IMR-90 (cell line): Measurements from ENCODE around the gene PGR. TPM values are rescaled to one million over a fixed set of nuclear protein-coding genes. Genes with fewer than 3 reads are reported as not detected.

ENCODE experiments used
- ATAC-seq: fragments of 200-7000 bp; cut with Tn5 transposase; 2 replicates; pipeline ENCODE4 v1.9.1; 2020; ENCODE audit warnings: low read depth, mild to moderate bottlenecking, moderate library complexity
- BruUV-seq: library from RNA; stranded (reverse); fragments of 400-500 nt; replicated peaks from 2 replicates; lab custom pipeline; 2021; lab: Mats Ljungman, UMichigan
- CTCF ChIA-PET: fragments of 300-600 bp; formaldehyde crosslinking; extraction: SDS; loops from one replicate; lab custom pipeline; 2021; ENCODE audit warnings: antibody characterized with exemption; lab: Yijun Ruan, JAX
- POLR2A ChIA-PET: fragments of 300-600 bp; sonication (Branson Sonifier 250); formaldehyde crosslinking; loops from one replicate; lab custom pipeline; 2022; ENCODE audit warnings: antibody characterized with exemption; ENCODE audit not compliant: unreplicated experiment; lab: Charles Lee
- DNase-seq: peaks from one replicate; pipeline ENCODE4 v3.0.0; 2013
- H2AFZ ChIP-seq: replicated peaks from 2 replicates; pipeline ENCODE3; 2013; ENCODE audit warnings: low read length, mild to moderate bottlenecking; ENCODE audit not compliant: poor library complexity
- H2AK5ac ChIP-seq: 2 replicates; pipeline ENCODE4 v1.6.1; 2013; ENCODE audit warnings: low read depth, low read length, inconsistent platforms
- H2AK9ac ChIP-seq: replicated peaks from 2 replicates; pipeline ENCODE3; 2013; ENCODE audit warnings: mild to moderate bottlenecking, low read depth, low read length, moderate library complexity; ENCODE audit not compliant: poor library complexity
- H2BK120ac ChIP-seq: 2 replicates; pipeline ENCODE4 v1.6.1; 2013; ENCODE audit warnings: low read depth, low read length, inconsistent platforms
- H2BK15ac ChIP-seq: 3 replicates; pipeline ENCODE4 v1.6.1; 2013; ENCODE audit warnings: low read depth, low read length, inconsistent platforms
- H2BK20ac ChIP-seq: 2 replicates; pipeline ENCODE4 v1.6.1; 2013; ENCODE audit warnings: low read depth, mild to moderate bottlenecking, inconsistent platforms, low read length, moderate library complexity
- H2BK5ac ChIP-seq: 2 replicates; pipeline ENCODE4 v1.6.1; 2013; ENCODE audit warnings: mild to moderate bottlenecking, low read depth, low read length, inconsistent platforms; ENCODE audit not compliant: poor library complexity, severe bottlenecking
- H3K14ac ChIP-seq: replicated peaks from 2 replicates; pipeline ENCODE4 v1.6.1; 2013; ENCODE audit warnings: low read depth, low read length, inconsistent platforms
- H3K18ac ChIP-seq: 2 replicates; pipeline ENCODE4 v1.6.1; 2013; ENCODE audit warnings: low read depth, low read length, control low read depth
- H3K23ac ChIP-seq: 2 replicates; pipeline ENCODE4 v1.6.1; 2013; ENCODE audit warnings: low read depth, low read length, inconsistent platforms
- H3K27ac ChIP-seq: 2 replicates; pipeline ENCODE4 v1.5.1; 2013; ENCODE audit warnings: mild to moderate bottlenecking, control low read depth, low read length; ENCODE audit not compliant: insufficient read depth
- H3K27me3 ChIP-seq: 2 replicates; pipeline ENCODE4 v1.6.1; 2013; ENCODE audit warnings: low read length; ENCODE audit not compliant: control insufficient read depth, insufficient read depth
- H3K36me3 ChIP-seq: 2 replicates; pipeline ENCODE4 v1.6.1; 2013; ENCODE audit warnings: low read length, mixed read lengths; ENCODE audit not compliant: control insufficient read depth, insufficient read depth
- H3K4ac ChIP-seq: 2 replicates; pipeline ENCODE4 v1.6.1; 2013; ENCODE audit warnings: low read depth, low read length, inconsistent platforms
- H3K4me1 ChIP-seq: 2 replicates; pipeline ENCODE4 v1.6.1; 2013; ENCODE audit warnings: low read length, mixed read lengths; ENCODE audit not compliant: control insufficient read depth, insufficient read depth
- H3K4me2 ChIP-seq: 2 replicates; pipeline ENCODE4 v1.6.1; 2013; ENCODE audit warnings: low read depth, mild to moderate bottlenecking, control low read depth, low read length, moderate library complexity
- H3K4me3 ChIP-seq: 2 replicates; pipeline ENCODE4 v1.5.1; 2013; ENCODE audit warnings: low read depth, mild to moderate bottlenecking, control low read depth, low read length, moderate library complexity; ENCODE audit not compliant: insufficient read depth
- H3K56ac ChIP-seq: 2 replicates; pipeline ENCODE4 v1.6.1; 2013; ENCODE audit warnings: low read length, inconsistent platforms; ENCODE audit not compliant: insufficient read depth; ENCODE audit errors: extremely low read depth
- H3K79me1 ChIP-seq, 2 experiments: 2 replicates each; pipeline ENCODE4 v1.6.1; 2013; ENCODE audit warnings: low read length in 2 of 2, inconsistent platforms in 1 of 2, low read depth in 1 of 2
- H3K9ac ChIP-seq: 2 replicates; pipeline ENCODE4 v1.6.1; 2013; ENCODE audit warnings: low read depth, low read length, control low read depth
- H3K9me1 ChIP-seq: 2 replicates; pipeline ENCODE4 v1.6.1; 2013; ENCODE audit warnings: low read length, inconsistent platforms; ENCODE audit not compliant: insufficient read depth
- H3K9me3 ChIP-seq: 2 replicates; pipeline ENCODE4 v1.6.1; 2013; ENCODE audit warnings: low read length; ENCODE audit not compliant: control insufficient read depth, insufficient read depth
- H4K20me1 ChIP-seq: 2 replicates; pipeline ENCODE4 v1.6.1; 2013; ENCODE audit warnings: low read length, inconsistent platforms; ENCODE audit not compliant: insufficient read depth
- H4K5ac ChIP-seq: 2 replicates; pipeline ENCODE4 v1.6.1; 2013; ENCODE audit warnings: mild to moderate bottlenecking, low read depth, low read length, control low read depth
- H4K8ac ChIP-seq, 2 experiments: 2 replicates each; pipeline ENCODE4 v1.6.1; 2013; ENCODE audit warnings: low read depth in 2 of 2, low read length in 2 of 2, control low read depth in 1 of 2, inconsistent platforms in 1 of 2
- H4K91ac ChIP-seq: 2 replicates; pipeline ENCODE4 v1.6.1; 2013; ENCODE audit warnings: low read depth, low read length, inconsistent platforms; ENCODE audit not compliant: insufficient read depth
- BHLHE40 ChIP-seq: fragments of 150-350 bp; IDR thresholded peaks from 2 replicates; pipeline ENCODE4 v1.6.1; 2016; ENCODE audit warnings: mild to moderate bottlenecking, low read depth, low read length
- CEBPB ChIP-seq: IDR thresholded peaks from 2 replicates; pipeline ENCODE4 v1.6.1; 2012; ENCODE audit warnings: low read depth, low read length, improper control_type of control experiment
- FOS ChIP-seq: fragments of 150-350 bp; IDR thresholded peaks from 2 replicates; pipeline ENCODE4 v1.6.1; 2016; ENCODE audit warnings: low read depth, low read length
- MAFK ChIP-seq: IDR thresholded peaks from 2 replicates; pipeline ENCODE4 v1.6.1; 2012; ENCODE audit warnings: low read depth, low read length, improper control_type of control experiment
- MAZ ChIP-seq: IDR thresholded peaks from 2 replicates; pipeline ENCODE4 v1.6.1; 2012; ENCODE audit warnings: low read depth, mild to moderate bottlenecking, low read length, improper control_type of control experiment, moderate library complexity, borderline replicate concordance
- POLR2A ChIP-seq: IDR thresholded peaks from 2 replicates; pipeline ENCODE4 v1.6.1; 2012; ENCODE audit warnings: mild to moderate bottlenecking, low read depth, low read length
- RFX5 ChIP-seq: IDR thresholded peaks from 2 replicates; pipeline ENCODE4 v1.8.0; 2012; ENCODE audit warnings: low read depth, mild to moderate bottlenecking, low read length, moderate library complexity
- WGBS, 2 experiments: methylation state at CpG; one replicate each; pipeline versions ENCODE4 v1.1.5 to v1.1.7; 2013; ENCODE audit warnings: missing lambda C conversion rate in 2 of 2; ENCODE audit not compliant: insufficient read length in 1 of 2; ENCODE audit errors: extremely low coverage in 2 of 2; 5-methylcytosine and 5-hydroxymethylcytosine counted together
- dilution Hi-C: fragments of 300-500 bp; cut with HindIII; formaldehyde crosslinking; loops from one replicate; pipeline ENCODE4 v1.14.3; 2018; ENCODE audit warnings: low sequenced_read_pairs; ENCODE audit not compliant: unreplicated experiment
- in situ Hi-C: fragments of 300-500 bp; cut with MboI; formaldehyde crosslinking; loops from 3 replicates; pipeline ENCODE4 v1.14.3; 2019; ENCODE audit warnings: low sequenced_read_pairs, inconsistent platforms, mixed read lengths
- intact Hi-C: fragments of 100-400 bp; cut with micrococcal nuclease; formaldehyde crosslinking; loops from 2 replicates; pipeline ENCODE4 v1.10.0; 2022
- polyA plus RNA-seq, 3 experiments: library from polyadenylated mRNA; depleted of rRNA; stranded (reverse); fragments of >200 nt; gene quantifications; 2 replicates each; pipeline ENCODE4 v1.2.3, GENCODE V29; 2012; ENCODE audit warnings: low replicate concordance in 1 of 3
- total RNA-seq: library from RNA; depleted of rRNA; stranded (reverse); fragments of >200 nt; gene quantifications from 2 replicates; pipeline ENCODE4 v1.2.3, GENCODE V29; 2012

Gene PGR
- total and polyA plus RNA-seq, 2 of the 4 experiments (the other 2 are of a cell fraction): under 0.01 TPM; not detected in 1

DNA sequence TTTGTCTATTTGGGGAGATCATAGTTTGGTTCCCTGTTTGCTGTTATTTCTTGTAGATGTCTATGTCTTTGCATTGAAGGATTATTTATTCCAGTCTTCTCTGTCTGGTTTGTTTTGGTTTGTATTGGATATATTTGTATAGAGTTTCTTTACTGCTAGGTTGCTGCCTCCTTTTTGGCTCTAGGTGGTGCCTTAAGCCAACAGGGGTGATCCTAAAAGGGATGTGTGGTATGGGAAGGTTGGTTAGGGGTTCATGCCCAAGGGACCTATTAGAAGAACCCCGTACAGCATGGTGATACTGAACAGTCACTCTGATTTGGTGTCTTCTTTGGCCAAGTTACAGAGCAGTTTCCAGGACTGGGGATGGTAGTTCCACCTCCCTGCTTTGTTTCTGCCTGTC, 36.4 kb upstream of the PGR start:
- H3K4me2 ChIP-seq: no peak overlapping the region
- H3K4me3 ChIP-seq: no peak overlapping the region
- H2BK120ac ChIP-seq: no peak overlapping the region
- DNase-seq: no peak
- no peaks in the 10 kb centered on the region for H3K79me1 ChIP-seq
- H2AK9ac ChIP-seq: no peak overlapping the region
- H3K9me3 ChIP-seq: no peaks in the 10 kb centered on the region
- H4K20me1 ChIP-seq: no peaks in the 10 kb centered on the region
- ChIA-PET CTCF (no interaction called here), POLR2A (no interaction called here)
- no peak overlapping the region for H2BK15ac ChIP-seq
- no peaks in the 10 kb centered on the region for H3K9me1 ChIP-seq
- no peak overlapping the region for H3K27ac ChIP-seq
- in situ Hi-C loops (no loop called here), dilution Hi-C loops (no loop called here), intact Hi-C loops (no loop called here)
- H3K14ac ChIP-seq: no peak overlapping the region
- no peak overlapping the region for H2BK5ac ChIP-seq
- H2AK5ac ChIP-seq: no peak overlapping the region
- no peak overlapping the region for H3K56ac ChIP-seq
- BruUV-seq: no TSS peak
- H3K23ac ChIP-seq: no peak overlapping the region
- TF ChIP-seq MAZ (no peak), BHLHE40 (no peak), RFX5 (no peak), MAFK (no peak), CEBPB (no peak), POLR2A (no peak), FOS (no peak)
- no peak for ATAC-seq
- H3K27me3 ChIP-seq: no peaks in the 10 kb centered on the region
- no peak overlapping the region for H3K18ac ChIP-seq
- H3K36me3 ChIP-seq: no peaks in the 10 kb centered on the region
- H3K9ac ChIP-seq: no peak overlapping the region
- H4K5ac ChIP-seq: no peak overlapping the region
- H4K91ac ChIP-seq: no peak overlapping the region
- no CpG with 5 or more reads among the region's 1 CpG for WGBS, 2 experiments
- no peaks in the 10 kb centered on the region for H3K4me1 ChIP-seq
- H4K8ac ChIP-seq: no peak overlapping the region
- H2AFZ ChIP-seq: no peak overlapping the region
- no peak overlapping the region for H3K4ac ChIP-seq
- no peak overlapping the region for H2BK20ac ChIP-seq
